HepG2 (cell line): ENCODE data around the gene MAMSTR. TPM values are rescaled to one million over a fixed set of nuclear protein-coding genes. Genes with fewer than 3 reads are reported as not detected.

ENCODE experiments used
- CEBPB ChIP-seq: IDR thresholded peaks from 2 replicates; pipeline ENCODE4 v1.6.1; 2011; ENCODE audit warnings: low read depth, low read length, improper control_type of control experiment, borderline replicate concordance
- DPF2 ChIP-seq: sonication (generic); formaldehyde crosslinking; IDR thresholded peaks from 2 replicates; pipeline ENCODE4 v1.4.0; 2020; ENCODE audit warnings: mild to moderate bottlenecking, low read depth, missing genetic modification reagents, borderline replicate concordance
- ETV5 ChIP-seq: IDR thresholded peaks from 2 replicates; pipeline ENCODE4 v1.6.1; 2018; ENCODE audit warnings: missing biosample characterization, missing genetic modification reagents, inconsistent platforms, borderline replicate concordance
- HDAC6 ChIP-seq: fragments of 200-600 bp; sonication (generic); IDR thresholded peaks from 2 replicates; pipeline ENCODE4 v1.7.0; 2017; ENCODE audit warnings: mild to moderate bottlenecking, antibody characterized with exemption, low read length, low read depth
- HMG20B ChIP-seq: conservative IDR thresholded peaks from 2 replicates; pipeline ENCODE4 v1.6.1; 2016; ENCODE audit warnings: missing genetic modification reagents, missing compliant biosample characterization
- LCORL ChIP-seq, 2 experiments: fragments of 450-650 bp in 1 of 2; sonication (generic) in 1 of 2; formaldehyde crosslinking in 1 of 2; IDR thresholded peaks; 2 replicates each; pipeline versions ENCODE4 v1.5.0 to v1.6.1; 2017 to 2020; ENCODE audit warnings: antibody characterized with exemption in 1 of 2, missing genetic modification reagents in 1 of 2
- SOX5 ChIP-seq: IDR thresholded peaks from 2 replicates; pipeline ENCODE4 v1.6.1; 2016; ENCODE audit warnings: borderline replicate concordance
- TCF7 ChIP-seq: sonication (generic); IDR thresholded peaks from 2 replicates; pipeline ENCODE4 v1.6.1; 2016; ENCODE audit warnings: antibody characterized with exemption, low read depth
- ZNF326 ChIP-seq: sonication (generic); formaldehyde crosslinking; IDR thresholded peaks from 2 replicates; pipeline ENCODE4 v1.4.0; 2020; ENCODE audit warnings: missing genetic modification reagents, borderline replicate concordance
- ZNF33B ChIP-seq: sonication (generic); formaldehyde crosslinking; IDR thresholded peaks from 2 replicates; pipeline ENCODE4 v1.5.1; 2020; ENCODE audit warnings: mild to moderate bottlenecking, missing genetic modification reagents
- ZNF839 ChIP-seq: sonication (generic); formaldehyde crosslinking; IDR thresholded peaks from 2 replicates; pipeline ENCODE4 v1.4.0; 2020; ENCODE audit warnings: missing genetic modification reagents, mild to moderate bottlenecking, borderline replicate concordance
- polyA plus RNA-seq, 8 experiments: library from polyadenylated mRNA; depleted of rRNA in 3 of 8; stranded (reverse) in 7 of 8; unstranded in 1 of 8; fragments of >200 nt; fragmentation: Illumina TruSeq in 4 of 8; extraction: Trizol in 4 of 8; gene quantifications; 2 replicates each; pipeline versions ENCODE4 v1.2.1 to v1.2.3, GENCODE V29; 2011 to 2016; ENCODE audit warnings: low read depth in 4 of 8, missing spikeins in 1 of 8, mixed read lengths in 1 of 8; ENCODE audit not compliant: insufficient read depth in 1 of 8
- total RNA-seq, 5 experiments: library from RNA; depleted of rRNA; stranded (reverse); fragments of >200 nt; fragmentation: Illumina TruSeq; extraction: Trizol; gene quantifications; 2 replicates each; pipeline ENCODE4 v1.2.3, GENCODE V29; 2016; ENCODE audit warnings: low read depth in 1 of 5
- TF ChIP-seq, protein P1 (sequence below): IDR thresholded peaks from 2 replicates; pipeline ENCODE4 v1.4.0; 2020; ENCODE audit warnings: mild to moderate bottlenecking, missing genetic modification reagents
- TF ChIP-seq, protein P2 (sequence below): IDR thresholded peaks from 2 replicates; pipeline ENCODE4 v1.6.1; 2012; ENCODE audit warnings: low read depth, low read length, improper control_type of control experiment
- TF ChIP-seq, protein P3 (sequence below): sonication (generic); formaldehyde crosslinking; IDR thresholded peaks from 2 replicates; pipeline ENCODE4 v1.4.0; 2020; ENCODE audit warnings: mild to moderate bottlenecking, missing genetic modification reagents
- TF ChIP-seq, protein P4 (sequence below): sonication (generic); formaldehyde crosslinking; conservative IDR thresholded peaks from 2 replicates; pipeline ENCODE4 v1.4.0; 2020; ENCODE audit warnings: mild to moderate bottlenecking, missing genetic modification reagents, moderate library complexity

The MAMSTR gene
- total and polyA plus RNA-seq, 2 of the 13 experiments (the other 11 are each of a cell fraction or from before 2014, with no cell fraction given): 2.2 to 2.4 TPM

DNA sequence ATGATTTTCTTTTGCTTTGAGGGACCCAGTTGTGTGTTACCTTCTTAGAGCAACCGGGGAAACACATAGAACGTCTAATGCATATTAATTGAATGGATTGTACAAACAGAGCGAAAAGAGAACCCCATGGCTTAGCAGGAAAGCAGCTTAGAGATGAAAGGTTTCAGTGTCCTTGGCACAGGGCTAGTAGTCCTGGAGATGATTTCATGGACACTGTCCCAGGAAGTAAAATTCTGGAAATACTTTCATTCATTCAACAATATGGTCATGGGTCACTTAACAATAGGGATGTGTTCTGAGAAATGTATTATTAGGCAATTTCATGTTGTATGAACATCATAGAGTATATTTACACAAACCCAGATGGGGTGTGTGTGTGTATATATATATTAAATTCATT, 33.4 kb downstream of the MAMSTR start (continued):
- TF ChIP-seq HMG20B (CRISPR knock-in tag) (no peak), HDAC6 (no peak), ZNF326 (CRISPR knock-in tag) (no peak), ZNF839 (CRISPR knock-in tag) (no peak), ZNF33B (CRISPR knock-in tag) (no peak), LCORL (IDR thresholded peaks at IDR 0.05) (no peak), LCORL (CRISPR knock-in tag; IDR thresholded peaks at IDR 0.05) (peak; percentile 4; the same call in 1 of the 2 replicates), ETV5 (peak; percentile 39; the same call in 1 of the 2 replicates), DPF2 (no peak), SOX5 (peak; percentile 79), TCF7 (peak; percentile 47; the same call in 1 of the 2 replicates), CEBPB (peak; percentile 24; the same call in 1 of the 2 replicates)
- TF ChIP-seq, protein P1, sequence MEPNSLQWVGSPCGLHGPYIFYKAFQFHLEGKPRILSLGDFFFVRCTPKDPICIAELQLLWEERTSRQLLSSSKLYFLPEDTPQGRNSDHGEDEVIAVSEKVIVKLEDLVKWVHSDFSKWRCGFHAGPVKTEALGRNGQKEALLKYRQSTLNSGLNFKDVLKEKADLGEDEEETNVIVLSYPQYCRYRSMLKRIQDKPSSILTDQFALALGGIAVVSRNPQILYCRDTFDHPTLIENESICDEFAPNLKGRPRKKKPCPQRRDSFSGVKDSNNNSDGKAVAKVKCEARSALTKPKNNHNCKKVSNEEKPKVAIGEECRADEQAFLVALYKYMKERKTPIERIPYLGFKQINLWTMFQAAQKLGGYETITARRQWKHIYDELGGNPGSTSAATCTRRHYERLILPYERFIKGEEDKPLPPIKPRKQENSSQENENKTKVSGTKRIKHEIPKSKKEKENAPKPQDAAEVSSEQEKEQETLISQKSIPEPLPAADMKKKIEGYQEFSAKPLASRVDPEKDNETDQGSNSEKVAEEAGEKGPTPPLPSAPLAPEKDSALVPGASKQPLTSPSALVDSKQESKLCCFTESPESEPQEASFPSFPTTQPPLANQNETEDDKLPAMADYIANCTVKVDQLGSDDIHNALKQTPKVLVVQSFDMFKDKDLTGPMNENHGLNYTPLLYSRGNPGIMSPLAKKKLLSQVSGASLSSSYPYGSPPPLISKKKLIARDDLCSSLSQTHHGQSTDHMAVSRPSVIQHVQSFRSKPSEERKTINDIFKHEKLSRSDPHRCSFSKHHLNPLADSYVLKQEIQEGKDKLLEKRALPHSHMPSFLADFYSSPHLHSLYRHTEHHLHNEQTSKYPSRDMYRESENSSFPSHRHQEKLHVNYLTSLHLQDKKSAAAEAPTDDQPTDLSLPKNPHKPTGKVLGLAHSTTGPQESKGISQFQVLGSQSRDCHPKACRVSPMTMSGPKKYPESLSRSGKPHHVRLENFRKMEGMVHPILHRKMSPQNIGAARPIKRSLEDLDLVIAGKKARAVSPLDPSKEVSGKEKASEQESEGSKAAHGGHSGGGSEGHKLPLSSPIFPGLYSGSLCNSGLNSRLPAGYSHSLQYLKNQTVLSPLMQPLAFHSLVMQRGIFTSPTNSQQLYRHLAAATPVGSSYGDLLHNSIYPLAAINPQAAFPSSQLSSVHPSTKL: peak; percentile 52
- TF ChIP-seq, protein P2, sequence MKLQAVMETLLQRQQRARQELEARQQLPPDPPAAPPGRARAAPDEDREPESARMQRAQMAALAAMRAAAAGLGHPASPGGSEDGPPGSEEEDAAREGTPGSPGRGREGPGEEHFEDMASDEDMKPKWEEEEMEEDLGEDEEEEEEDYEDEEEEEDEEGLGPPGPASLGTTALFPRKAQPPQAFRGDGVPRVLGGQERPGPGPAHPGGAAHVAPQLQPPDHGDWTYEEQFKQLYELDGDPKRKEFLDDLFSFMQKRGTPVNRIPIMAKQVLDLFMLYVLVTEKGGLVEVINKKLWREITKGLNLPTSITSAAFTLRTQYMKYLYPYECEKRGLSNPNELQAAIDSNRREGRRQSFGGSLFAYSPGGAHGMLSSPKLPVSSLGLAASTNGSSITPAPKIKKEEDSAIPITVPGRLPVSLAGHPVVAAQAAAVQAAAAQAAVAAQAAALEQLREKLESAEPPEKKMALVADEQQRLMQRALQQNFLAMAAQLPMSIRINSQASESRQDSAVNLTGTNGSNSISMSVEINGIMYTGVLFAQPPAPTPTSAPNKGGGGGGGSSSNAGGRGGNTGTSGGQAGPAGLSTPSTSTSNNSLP: peak; percentile 38
- TF ChIP-seq, protein P3, sequence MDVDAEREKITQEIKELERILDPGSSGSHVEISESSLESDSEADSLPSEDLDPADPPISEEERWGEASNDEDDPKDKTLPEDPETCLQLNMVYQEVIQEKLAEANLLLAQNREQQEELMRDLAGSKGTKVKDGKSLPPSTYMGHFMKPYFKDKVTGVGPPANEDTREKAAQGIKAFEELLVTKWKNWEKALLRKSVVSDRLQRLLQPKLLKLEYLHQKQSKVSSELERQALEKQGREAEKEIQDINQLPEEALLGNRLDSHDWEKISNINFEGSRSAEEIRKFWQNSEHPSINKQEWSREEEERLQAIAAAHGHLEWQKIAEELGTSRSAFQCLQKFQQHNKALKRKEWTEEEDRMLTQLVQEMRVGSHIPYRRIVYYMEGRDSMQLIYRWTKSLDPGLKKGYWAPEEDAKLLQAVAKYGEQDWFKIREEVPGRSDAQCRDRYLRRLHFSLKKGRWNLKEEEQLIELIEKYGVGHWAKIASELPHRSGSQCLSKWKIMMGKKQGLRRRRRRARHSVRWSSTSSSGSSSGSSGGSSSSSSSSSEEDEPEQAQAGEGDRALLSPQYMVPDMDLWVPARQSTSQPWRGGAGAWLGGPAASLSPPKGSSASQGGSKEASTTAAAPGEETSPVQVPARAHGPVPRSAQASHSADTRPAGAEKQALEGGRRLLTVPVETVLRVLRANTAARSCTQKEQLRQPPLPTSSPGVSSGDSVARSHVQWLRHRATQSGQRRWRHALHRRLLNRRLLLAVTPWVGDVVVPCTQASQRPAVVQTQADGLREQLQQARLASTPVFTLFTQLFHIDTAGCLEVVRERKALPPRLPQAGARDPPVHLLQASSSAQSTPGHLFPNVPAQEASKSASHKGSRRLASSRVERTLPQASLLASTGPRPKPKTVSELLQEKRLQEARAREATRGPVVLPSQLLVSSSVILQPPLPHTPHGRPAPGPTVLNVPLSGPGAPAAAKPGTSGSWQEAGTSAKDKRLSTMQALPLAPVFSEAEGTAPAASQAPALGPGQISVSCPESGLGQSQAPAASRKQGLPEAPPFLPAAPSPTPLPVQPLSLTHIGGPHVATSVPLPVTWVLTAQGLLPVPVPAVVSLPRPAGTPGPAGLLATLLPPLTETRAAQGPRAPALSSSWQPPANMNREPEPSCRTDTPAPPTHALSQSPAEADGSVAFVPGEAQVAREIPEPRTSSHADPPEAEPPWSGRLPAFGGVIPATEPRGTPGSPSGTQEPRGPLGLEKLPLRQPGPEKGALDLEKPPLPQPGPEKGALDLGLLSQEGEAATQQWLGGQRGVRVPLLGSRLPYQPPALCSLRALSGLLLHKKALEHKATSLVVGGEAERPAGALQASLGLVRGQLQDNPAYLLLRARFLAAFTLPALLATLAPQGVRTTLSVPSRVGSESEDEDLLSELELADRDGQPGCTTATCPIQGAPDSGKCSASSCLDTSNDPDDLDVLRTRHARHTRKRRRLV (CRISPR knock-in tag): no peak
- TF ChIP-seq, protein P4, sequence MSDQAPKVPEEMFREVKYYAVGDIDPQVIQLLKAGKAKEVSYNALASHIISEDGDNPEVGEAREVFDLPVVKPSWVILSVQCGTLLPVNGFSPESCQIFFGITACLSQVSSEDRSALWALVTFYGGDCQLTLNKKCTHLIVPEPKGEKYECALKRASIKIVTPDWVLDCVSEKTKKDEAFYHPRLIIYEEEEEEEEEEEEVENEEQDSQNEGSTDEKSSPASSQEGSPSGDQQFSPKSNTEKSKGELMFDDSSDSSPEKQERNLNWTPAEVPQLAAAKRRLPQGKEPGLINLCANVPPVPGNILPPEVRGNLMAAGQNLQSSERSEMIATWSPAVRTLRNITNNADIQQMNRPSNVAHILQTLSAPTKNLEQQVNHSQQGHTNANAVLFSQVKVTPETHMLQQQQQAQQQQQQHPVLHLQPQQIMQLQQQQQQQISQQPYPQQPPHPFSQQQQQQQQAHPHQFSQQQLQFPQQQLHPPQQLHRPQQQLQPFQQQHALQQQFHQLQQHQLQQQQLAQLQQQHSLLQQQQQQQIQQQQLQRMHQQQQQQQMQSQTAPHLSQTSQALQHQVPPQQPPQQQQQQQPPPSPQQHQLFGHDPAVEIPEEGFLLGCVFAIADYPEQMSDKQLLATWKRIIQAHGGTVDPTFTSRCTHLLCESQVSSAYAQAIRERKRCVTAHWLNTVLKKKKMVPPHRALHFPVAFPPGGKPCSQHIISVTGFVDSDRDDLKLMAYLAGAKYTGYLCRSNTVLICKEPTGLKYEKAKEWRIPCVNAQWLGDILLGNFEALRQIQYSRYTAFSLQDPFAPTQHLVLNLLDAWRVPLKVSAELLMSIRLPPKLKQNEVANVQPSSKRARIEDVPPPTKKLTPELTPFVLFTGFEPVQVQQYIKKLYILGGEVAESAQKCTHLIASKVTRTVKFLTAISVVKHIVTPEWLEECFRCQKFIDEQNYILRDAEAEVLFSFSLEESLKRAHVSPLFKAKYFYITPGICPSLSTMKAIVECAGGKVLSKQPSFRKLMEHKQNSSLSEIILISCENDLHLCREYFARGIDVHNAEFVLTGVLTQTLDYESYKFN (CRISPR knock-in tag): 0 out of 2 replicates have a peak, but pooled peaks have one; percentile 12
- TF ChIP-seq, all 625 proteins: peak for 15
